Epithelial cell of esophagus (primary cell): ENCODE measurements around the gene FAM156B.
"Not testable (repeated sequence)": the region's sequence is repeated elsewhere in the genome, so short reads cannot be mapped to it uniquely, and the experiment has no call there.

ENCODE experiments used
- DNase-seq: peaks from one replicate; pipeline ENCODE4 v3.0.0; 2010; ENCODE audit warnings: low read depth
- H3K4me3 ChIP-seq: 2 replicates; pipeline ENCODE4 v1.5.1; 2011; ENCODE audit warnings: mild to moderate bottlenecking, low read length, control low read depth
- CTCF ChIP-seq: IDR thresholded peaks from 2 replicates; pipeline ENCODE4 v1.5.1; 2011; ENCODE audit warnings: low read depth, mild to moderate bottlenecking, low read length, control low read depth, inconsistent platforms; ENCODE audit not compliant: insufficient read depth; ENCODE audit errors: missing control alignments

The FAM156B gene

GRCh38 chrX:52933976-52934703 is 37.0 kb downstream of the FAM156B start:
- H3K4me3 ChIP-seq, result peak overlapping the region; percentile 69
- DNase-seq, result no peak
- TF ChIP-seq CTCF, result no peak

DNA sequence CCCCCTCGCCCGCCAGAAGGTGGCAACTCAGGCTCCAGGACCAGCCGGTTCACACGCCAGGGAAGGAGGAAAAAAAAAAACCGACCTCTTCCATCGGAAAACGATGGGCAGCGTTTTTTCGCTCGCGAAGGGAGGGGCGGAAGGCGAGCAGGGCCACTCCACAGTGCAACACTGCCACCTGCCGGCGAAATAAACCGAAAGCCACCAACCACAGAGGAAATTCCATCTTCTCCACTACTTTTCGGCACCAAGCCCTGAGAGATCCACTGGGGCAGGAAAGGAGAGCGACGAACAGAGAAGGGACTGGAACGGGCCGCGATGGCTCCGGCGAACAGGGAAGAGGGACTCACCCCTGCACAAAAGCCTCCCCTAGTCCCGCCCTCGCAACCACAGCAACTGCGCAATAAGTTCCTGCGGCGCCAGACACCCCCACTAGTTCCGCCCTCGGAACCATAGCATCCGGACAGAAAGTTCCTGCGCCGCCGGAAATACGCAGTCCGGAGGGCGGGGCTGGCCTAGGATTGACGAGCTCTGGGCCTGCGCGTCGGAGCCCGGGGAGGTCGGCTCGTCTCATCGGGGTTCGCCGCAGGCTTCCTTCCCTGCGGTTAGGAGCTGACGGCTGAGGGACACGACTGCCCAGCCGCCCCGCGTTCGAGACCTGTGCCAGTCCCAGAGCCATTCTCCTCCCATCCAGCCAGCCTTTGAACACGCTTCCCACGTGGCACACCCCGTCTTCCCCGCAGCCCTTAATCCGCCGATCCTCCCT is 37.8 kb downstream of the FAM156B start:
- peak overlapping the region; percentile 69 for H3K4me3 ChIP-seq
- DNase-seq, result peak; percentile 89
- TF ChIP-seq CTCF, result peak; percentile 65

- not testable (repeated sequence) for DNase-seq
- H3K4me3 ChIP-seq, result peak overlapping the region; percentile 69
Measured at GRCh38 chrX:52935470-52935784, 38.3 kb downstream of the FAM156B start.

DNA sequence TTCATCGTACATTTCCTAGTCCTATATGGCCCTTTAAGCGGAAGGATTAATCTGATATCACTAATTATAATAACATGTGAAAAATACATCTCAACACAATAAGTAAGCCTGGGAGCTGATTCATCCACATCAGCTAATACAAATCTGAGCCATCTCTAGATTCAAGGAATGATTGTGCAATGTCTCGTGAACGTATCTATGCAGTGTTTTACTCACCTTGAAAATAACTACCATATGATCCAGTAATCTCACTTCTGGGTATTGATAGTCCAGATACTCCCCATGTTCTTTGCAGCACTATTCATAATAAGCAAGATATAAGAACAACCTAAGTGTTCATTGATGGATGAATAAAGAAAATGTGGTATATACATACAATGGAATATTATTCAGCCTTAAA is 43.6 kb downstream of the FAM156B start:
- DNase-seq, H3K4me3 ChIP-seq: not testable (repeated sequence)

GRCh38 chrX:52941728-52942127 is 44.6 kb downstream of the FAM156B start:
- not testable (repeated sequence) for DNase-seq, H3K4me3 ChIP-seq

DNA sequence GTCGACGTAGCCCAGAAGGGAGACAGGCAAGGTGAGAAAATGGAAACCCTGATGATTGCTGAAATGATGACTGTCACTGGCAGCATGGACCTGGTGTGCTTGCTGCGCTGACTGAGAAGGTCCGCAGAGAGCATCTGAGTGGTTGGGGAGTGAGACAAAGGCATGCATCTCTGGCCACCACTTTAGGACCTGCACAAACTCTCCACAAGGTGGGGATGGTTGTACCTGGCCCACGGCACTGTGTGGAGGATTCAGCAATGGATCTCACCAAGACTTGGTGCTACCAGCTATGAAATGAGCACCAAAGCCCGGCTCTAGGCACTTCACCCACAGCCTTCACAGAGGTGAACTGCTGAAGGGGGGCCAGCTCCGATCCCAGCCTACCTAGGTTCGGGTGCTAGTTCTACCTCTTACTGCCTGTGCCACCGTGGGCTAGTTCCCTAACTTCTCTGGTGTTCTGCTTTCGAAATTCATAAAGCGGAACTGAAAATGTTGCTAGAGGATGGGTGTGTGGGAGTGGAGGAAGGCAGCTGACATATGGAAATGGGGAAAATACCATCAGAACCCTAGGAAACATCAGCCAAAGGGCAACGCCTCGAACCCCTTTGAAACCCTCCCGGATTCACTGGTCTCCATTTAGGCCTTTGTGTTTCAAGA is 48.8 kb downstream of the FAM156B start:
- not testable (repeated sequence) for DNase-seq, H3K4me3 ChIP-seq

DNA sequence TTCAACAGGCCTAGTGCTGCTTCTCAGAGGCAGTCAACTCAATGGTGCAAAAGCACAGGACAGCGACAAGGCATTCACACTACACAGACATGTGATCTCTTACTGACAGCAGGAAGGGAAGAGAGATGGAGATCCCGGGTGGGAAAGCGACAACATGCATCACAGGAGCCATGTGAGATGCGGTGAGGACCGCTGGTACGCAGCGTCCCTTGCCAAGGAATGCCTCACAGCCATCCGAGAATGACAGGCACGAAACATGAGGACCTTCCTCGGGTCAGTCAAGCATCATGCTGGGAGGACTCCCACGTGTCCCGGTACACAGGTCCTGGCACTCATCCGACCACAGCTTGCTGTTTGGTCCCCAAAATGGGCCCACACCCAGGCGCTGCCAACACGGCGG is 50.4 kb downstream of the FAM156B start:
- not testable (repeated sequence) for H3K4me3 ChIP-seq, DNase-seq

DNA sequence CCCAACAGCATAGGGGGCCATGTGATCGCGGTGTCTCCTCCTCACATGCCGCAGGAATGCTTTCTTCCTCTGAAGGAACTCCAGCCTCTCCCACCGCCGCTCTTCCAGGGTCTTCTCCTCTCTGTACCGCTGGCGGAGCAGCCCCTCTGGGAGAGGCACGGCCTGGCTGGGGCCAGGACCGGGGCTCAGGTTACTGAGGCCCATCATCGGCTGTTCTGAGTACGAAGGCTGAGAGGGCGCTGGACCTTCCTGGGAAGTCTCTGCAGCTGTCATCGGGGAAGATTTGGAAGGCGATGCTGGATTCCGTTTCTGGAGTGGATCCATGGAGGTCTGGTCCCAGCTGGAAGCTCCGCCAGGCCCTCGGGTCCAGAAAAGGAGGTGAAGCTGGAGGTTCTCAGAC is 51.1 kb downstream of the FAM156B start:
- not testable (repeated sequence) for DNase-seq, H3K4me3 ChIP-seq

DNA sequence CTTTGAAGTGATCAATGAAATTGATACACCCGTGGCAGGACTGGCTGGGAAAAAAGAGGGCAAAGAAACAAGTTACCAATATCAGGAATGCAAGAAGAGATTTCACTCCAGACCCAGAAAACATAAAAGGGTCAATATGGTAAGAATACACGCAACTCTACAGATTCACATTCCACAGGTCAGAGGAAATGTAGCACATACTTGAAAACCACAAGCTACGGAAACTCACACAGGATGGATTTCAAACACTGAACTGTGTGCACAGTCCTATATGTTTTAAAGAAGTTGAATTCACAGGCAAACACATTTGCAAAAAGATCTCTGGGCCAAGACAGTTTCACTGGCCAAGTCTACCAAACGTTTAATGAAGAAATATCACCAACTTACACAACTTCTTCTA is 52.2 kb downstream of the FAM156B start:
- not testable (repeated sequence) for H3K4me3 ChIP-seq, DNase-seq

- H3K4me3 ChIP-seq, DNase-seq: not testable (repeated sequence)
Measured at GRCh38 chrX:52949884-52950283, 52.8 kb downstream of the FAM156B start.
